ENCODE measurements around the gene NBEAL2.

NBEAL2 gene

DNA sequence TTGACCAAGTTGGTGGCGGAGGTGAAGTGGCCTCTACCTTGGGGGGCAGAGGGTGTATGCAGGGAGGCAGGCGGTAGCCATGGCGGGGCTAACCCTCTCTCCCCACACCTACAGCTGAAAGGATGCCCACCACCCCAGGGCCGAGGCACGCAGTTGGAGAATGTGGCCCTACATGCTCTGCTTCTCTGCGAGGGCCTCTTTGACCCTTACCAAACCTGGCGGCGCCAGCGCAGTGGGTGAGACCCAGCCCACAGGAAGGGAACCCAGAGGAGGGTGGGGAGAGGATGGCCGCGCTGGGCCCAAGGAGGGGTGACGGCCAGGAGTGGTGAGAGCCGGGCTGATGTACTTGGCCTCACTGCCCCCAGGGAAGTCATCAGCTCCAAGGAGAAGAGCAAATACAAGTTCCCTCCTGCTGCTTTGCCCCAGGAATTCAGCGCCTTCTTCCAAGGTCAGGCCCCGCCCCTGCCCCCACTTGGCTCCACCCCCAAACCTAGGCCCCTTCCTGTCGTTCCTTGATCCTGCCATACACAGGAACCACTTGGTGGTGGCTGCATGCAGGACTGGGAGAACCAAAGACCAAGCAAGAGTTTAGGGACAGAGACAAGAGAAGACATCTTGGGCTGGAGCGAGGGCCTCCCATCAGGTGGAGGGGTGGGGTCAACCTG is 9.8 kb downstream of the NBEAL2 start:
- peaks cover 11% of the 10 kb centered on the region for H3K4me1 ChIP-seq (ENCODE audit: control insufficient read depth, insufficient read depth, low read length, poor library complexity, severe bottlenecking)
- no peak overlapping the region for H3K27ac ChIP-seq (ENCODE audit: low read depth, low read length, severe bottlenecking)
- no peak overlapping the region for H3K4me3 ChIP-seq (ENCODE audit: extremely low read depth, insufficient read depth, low read length, poor library complexity, severe bottlenecking)
- no peaks in the 10 kb centered on the region for H3K9me3 ChIP-seq (ENCODE audit: control insufficient read depth, low read length)
- peaks cover 5% of the 10 kb centered on the region for H3K36me3 ChIP-seq (ENCODE audit: control insufficient read depth, insufficient read depth, low read length)
- WGBS, 2 experiments (ENCODE audit: insufficient coverage in 2 of 2) = 93 to 94% methylated on average over 6 to 9 of the region's 17 CpGs

- peaks cover 5% of the 10 kb centered on the region for H3K36me3 ChIP-seq (ENCODE audit: control insufficient read depth, insufficient read depth, low read length)
- H3K4me1 ChIP-seq (ENCODE audit: control insufficient read depth, insufficient read depth, low read length, poor library complexity, severe bottlenecking) = peaks cover 11% of the 10 kb centered on the region
- no peaks in the 10 kb centered on the region for H3K9me3 ChIP-seq (ENCODE audit: control insufficient read depth, low read length)
- WGBS, 2 experiments (ENCODE audit: insufficient coverage in 2 of 2) = 90 to 93% methylated on average over 7 to 11 of the region's 11 CpGs
- no peak overlapping the region for H3K27ac ChIP-seq (ENCODE audit: low read depth, low read length, severe bottlenecking)
- H3K4me3 ChIP-seq (ENCODE audit: extremely low read depth, insufficient read depth, low read length, poor library complexity, severe bottlenecking) = no peak overlapping the region
Measured at GRCh38 chr3:46990573-46991374, 11.3 kb downstream of the NBEAL2 start.

GRCh38 chr3:46991406-46992165 is 12.1 kb downstream of the NBEAL2 start:
- H3K4me1 ChIP-seq (ENCODE audit: control insufficient read depth, insufficient read depth, low read length, poor library complexity, severe bottlenecking) = peaks cover 11% of the 10 kb centered on the region
- 92 to 96% methylated on average over 12 to 13 of the region's 16 CpGs for WGBS, 2 experiments (ENCODE audit: insufficient coverage in 2 of 2)
- no peak overlapping the region for H3K4me3 ChIP-seq (ENCODE audit: extremely low read depth, insufficient read depth, low read length, poor library complexity, severe bottlenecking)
- no peaks in the 10 kb centered on the region for H3K9me3 ChIP-seq (ENCODE audit: control insufficient read depth, low read length)
- H3K36me3 ChIP-seq (ENCODE audit: control insufficient read depth, insufficient read depth, low read length) = peaks cover 5% of the 10 kb centered on the region
- no peak overlapping the region for H3K27ac ChIP-seq (ENCODE audit: low read depth, low read length, severe bottlenecking)

- H3K4me3 ChIP-seq (ENCODE audit: extremely low read depth, insufficient read depth, low read length, poor library complexity, severe bottlenecking) = no peak overlapping the region
- H3K27ac ChIP-seq (ENCODE audit: low read depth, low read length, severe bottlenecking) = no peak overlapping the region
- 88 to 97% methylated on average over 8 of the region's 9 CpGs for WGBS, 2 experiments (ENCODE audit: insufficient coverage in 2 of 2)
- H3K9me3 ChIP-seq (ENCODE audit: control insufficient read depth, low read length) = no peaks in the 10 kb centered on the region
- peaks cover 10% of the 10 kb centered on the region for H3K4me1 ChIP-seq (ENCODE audit: control insufficient read depth, insufficient read depth, low read length, poor library complexity, severe bottlenecking)
- H3K36me3 ChIP-seq (ENCODE audit: control insufficient read depth, insufficient read depth, low read length) = peaks cover 5% of the 10 kb centered on the region
Measured at GRCh38 chr3:46992231-46992630, 12.8 kb downstream of the NBEAL2 start.

DNA sequence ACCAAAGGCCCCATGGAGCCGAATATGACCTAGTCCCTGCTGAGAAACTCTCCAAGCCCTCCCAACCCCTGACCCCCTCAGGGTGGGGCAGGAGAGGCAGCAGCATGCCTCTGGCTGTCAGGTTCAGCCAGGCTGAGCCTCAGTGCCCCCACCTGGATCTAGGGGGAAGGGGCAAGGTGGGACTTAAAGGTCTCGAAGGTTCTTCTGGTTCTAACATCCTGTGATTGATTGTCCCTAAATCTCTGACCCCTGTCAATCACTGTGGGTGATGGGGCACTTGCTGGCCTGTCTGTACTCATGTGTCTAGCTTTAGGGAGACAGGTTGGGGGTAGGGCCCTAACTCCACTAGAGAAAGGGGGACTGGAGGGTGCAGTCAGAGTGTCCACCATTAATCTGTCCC is 13.8 kb downstream of the NBEAL2 start:
- Histone ChIP-seq H3K9me3 (ENCODE audit: control insufficient read depth, low read length) (no peaks in the 10 kb centered on the region), H3K4me1 (ENCODE audit: control insufficient read depth, insufficient read depth, low read length, poor library complexity, severe bottlenecking) (no peaks in the 10 kb centered on the region), H3K4me3 (ENCODE audit: extremely low read depth, insufficient read depth, low read length, poor library complexity, severe bottlenecking) (no peak overlapping the region), H3K27ac (ENCODE audit: low read depth, low read length, severe bottlenecking) (no peak overlapping the region), H3K36me3 (ENCODE audit: control insufficient read depth, insufficient read depth, low read length) (peaks cover 5% of the 10 kb centered on the region)
- 83% methylated on average over 1 of the region's 2 CpGs; no CpG with 5 or more reads in 1 of the 2 experiments for WGBS, 2 experiments (ENCODE audit: insufficient coverage in 2 of 2)

- Histone ChIP-seq H3K4me3 (ENCODE audit: extremely low read depth, insufficient read depth, low read length, poor library complexity, severe bottlenecking) (no peak overlapping the region), H3K9me3 (ENCODE audit: control insufficient read depth, low read length) (no peaks in the 10 kb centered on the region), H3K27ac (ENCODE audit: low read depth, low read length, severe bottlenecking) (no peak overlapping the region), H3K4me1 (ENCODE audit: control insufficient read depth, insufficient read depth, low read length, poor library complexity, severe bottlenecking) (no peaks in the 10 kb centered on the region), H3K36me3 (ENCODE audit: control insufficient read depth, insufficient read depth, low read length) (peaks cover 3% of the 10 kb centered on the region)
- 86 to 91% methylated on average over 6 of the region's 7 CpGs for WGBS, 2 experiments (ENCODE audit: insufficient coverage in 2 of 2)
Measured at GRCh38 chr3:46993986-46994385, 14.5 kb downstream of the NBEAL2 start.

DNA sequence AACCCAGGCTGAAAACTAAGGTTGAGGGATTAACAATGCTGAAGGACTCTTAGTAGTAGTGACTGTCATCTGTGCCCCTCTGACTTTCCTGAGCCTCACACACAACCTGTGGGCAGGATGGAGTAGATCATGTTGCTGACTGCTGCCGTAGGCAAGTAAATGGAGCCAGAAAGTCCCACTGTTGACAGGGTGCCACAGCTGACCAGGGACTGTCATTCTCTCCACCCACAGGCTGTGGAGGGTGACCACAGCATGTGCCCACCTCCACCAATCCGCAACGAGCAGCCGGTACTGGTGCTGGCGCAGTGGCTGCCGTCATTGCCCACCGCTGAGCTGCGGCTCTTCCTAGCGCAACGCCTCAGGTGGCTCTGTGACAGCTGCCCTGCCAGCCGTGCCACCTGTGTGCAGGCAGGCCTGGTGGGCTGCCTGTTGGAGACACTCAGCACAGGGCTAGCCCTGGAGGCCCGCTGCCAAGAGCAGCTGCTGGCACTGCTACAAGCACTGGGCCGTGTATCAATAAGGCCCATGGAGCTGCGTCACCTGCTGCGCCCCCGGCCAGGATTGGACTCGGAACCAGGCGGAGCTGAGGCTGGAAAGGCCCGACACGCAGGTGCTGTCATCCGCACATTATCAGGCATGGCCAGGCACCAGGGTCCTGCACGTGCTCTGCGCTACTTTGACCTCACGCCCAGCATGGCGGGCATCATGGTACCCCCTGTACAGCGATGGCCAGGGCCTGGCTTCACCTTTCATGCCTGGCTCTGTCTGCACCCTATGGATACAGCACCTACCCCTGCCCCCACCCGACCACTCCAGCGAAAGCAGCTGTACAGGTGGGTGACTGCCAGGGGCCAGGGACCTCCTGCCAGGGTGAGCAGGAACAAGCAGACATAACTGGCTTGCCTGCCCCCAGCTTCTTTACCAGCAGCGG is 15.6 kb downstream of the NBEAL2 start:
- Histone ChIP-seq H3K9me3 (ENCODE audit: control insufficient read depth, low read length) (no peaks in the 10 kb centered on the region), H3K4me3 (ENCODE audit: extremely low read depth, insufficient read depth, low read length, poor library complexity, severe bottlenecking) (no peak overlapping the region), H3K4me1 (ENCODE audit: control insufficient read depth, insufficient read depth, low read length, poor library complexity, severe bottlenecking) (peaks cover 3% of the 10 kb centered on the region), H3K27ac (ENCODE audit: low read depth, low read length, severe bottlenecking) (no peak overlapping the region), H3K36me3 (ENCODE audit: control insufficient read depth, insufficient read depth, low read length) (no peaks in the 10 kb centered on the region)
- 93 to 95% methylated on average over 28 of the region's 29 CpGs for WGBS, 2 experiments (ENCODE audit: insufficient coverage in 2 of 2)

- Histone ChIP-seq H3K4me3 (ENCODE audit: extremely low read depth, insufficient read depth, low read length, poor library complexity, severe bottlenecking) (no peak overlapping the region), H3K9me3 (ENCODE audit: control insufficient read depth, low read length) (no peaks in the 10 kb centered on the region), H3K4me1 (ENCODE audit: control insufficient read depth, insufficient read depth, low read length, poor library complexity, severe bottlenecking) (peaks cover 8% of the 10 kb centered on the region), H3K27ac (ENCODE audit: low read depth, low read length, severe bottlenecking) (no peak overlapping the region), H3K36me3 (ENCODE audit: control insufficient read depth, insufficient read depth, low read length) (no peaks in the 10 kb centered on the region)
- WGBS, 2 experiments (ENCODE audit: insufficient coverage in 2 of 2) = 90 to 99% methylated on average over 17 to 20 of the region's 22 CpGs
Measured at GRCh38 chr3:46995901-46996562, 16.6 kb downstream of the NBEAL2 start.

GRCh38 chr3:46996689-46997452 is 17.4 kb downstream of the NBEAL2 start:
- no peak overlapping the region for H3K27ac ChIP-seq (ENCODE audit: low read depth, low read length, severe bottlenecking)
- peaks cover 8% of the 10 kb centered on the region for H3K4me1 ChIP-seq (ENCODE audit: control insufficient read depth, insufficient read depth, low read length, poor library complexity, severe bottlenecking)
- H3K4me3 ChIP-seq (ENCODE audit: extremely low read depth, insufficient read depth, low read length, poor library complexity, severe bottlenecking) = no peak overlapping the region
- WGBS, 2 experiments (ENCODE audit: insufficient coverage in 2 of 2) = 86 to 87% methylated on average over 5 to 10 of the region's 12 CpGs
- no peaks in the 10 kb centered on the region for H3K36me3 ChIP-seq (ENCODE audit: control insufficient read depth, insufficient read depth, low read length)
- H3K9me3 ChIP-seq (ENCODE audit: control insufficient read depth, low read length) = no peaks in the 10 kb centered on the region
